Thymus (tissue), 14 donors: ENCODE data around the gene MAP3K14. TPM values are rescaled to one million over a fixed set of nuclear protein-coding genes. Genes with fewer than 3 reads are reported as not detected.

Experiments used
- DNase-seq, 9 donors: peaks; one replicate each; pipeline ENCODE4 v3.0.0-alpha.2; 2013; ENCODE audit warnings: low spot score in 9 of 9, low read depth in 6 of 9, missing footprints in 1 of 9
- H3K27ac ChIP-seq, 2 donors: one replicate each; pipeline ENCODE4 v1.5.1; 2013; ENCODE audit warnings: control low read depth in 1 of 2, low read depth in 1 of 2, low read length in 1 of 2, mild to moderate bottlenecking in 1 of 2, moderate library complexity in 1 of 2
- H3K27me3 ChIP-seq, 2 donors: one replicate each; pipeline ENCODE4 v1.5.1; 2013; ENCODE audit warnings: low read length in 1 of 2; ENCODE audit not compliant: control insufficient read depth in 2 of 2, insufficient read depth in 1 of 2
- H3K36me3 ChIP-seq, 2 donors: one replicate each; pipeline ENCODE4 v1.5.1; 2013; ENCODE audit warnings: low read length in 1 of 2, mild to moderate bottlenecking in 1 of 2, moderate library complexity in 1 of 2; ENCODE audit not compliant: control insufficient read depth in 2 of 2, insufficient read depth in 2 of 2
- H3K4me1 ChIP-seq, 2 donors: one replicate each; pipeline ENCODE4 v1.5.1; 2013; ENCODE audit warnings: low read length in 2 of 2; ENCODE audit not compliant: control insufficient read depth in 2 of 2, insufficient read depth in 2 of 2
- H3K4me3 ChIP-seq, 2 donors: one replicate each; pipeline ENCODE4 v1.5.1; 2013; ENCODE audit warnings: low read length in 2 of 2, control low read depth in 1 of 2, mild to moderate bottlenecking in 1 of 2
- H3K9me3 ChIP-seq, 2 donors: one replicate each; pipeline ENCODE4 v1.5.1; 2013; ENCODE audit warnings: low read length in 1 of 2, mild to moderate bottlenecking in 1 of 2; ENCODE audit not compliant: control insufficient read depth in 2 of 2, insufficient read depth in 1 of 2
- WGBS: extraction: QIAGEN DNeasy Blood & Tissue Kit; methylation state at CpG from one replicate; pipeline ENCODE4 v1.1.7; 2013; 5-methylcytosine and 5-hydroxymethylcytosine counted together
- long read RNA-seq, 10 donors: transcript quantifications; one replicate each; lab custom pipeline, GENCODE V29; 2026
- polyA plus RNA-seq: library from polyadenylated mRNA; stranded (reverse); fragments of 200-250 nt; gene quantifications from one replicate; pipeline ENCODE4 v1.2.3, GENCODE V29; 2013
- total RNA-seq: library from RNA; stranded (reverse); fragments of 120-200 nt; gene quantifications from one replicate; pipeline ENCODE4 v1.2.4, GENCODE V29; 2013
- donor health status: healthy.

Gene MAP3K14
- total RNA-seq (9.7 TPM), polyA plus RNA-seq (21.8 TPM)
- long read RNA-seq, donor 1 = 0 reads
- long read RNA-seq, donor 2 = 0 reads
- long read RNA-seq, donor 3, full-length matches to known transcripts = 2 of 10 reads
- long read RNA-seq, donor 3, partial matches to known transcripts = 8 of 10 reads
- long read RNA-seq, donor 3, other reads (novel, unspliced or antisense) = 0 of 10 reads
- long read RNA-seq, donor 4 = 0 reads
- long read RNA-seq, donor 5, full-length matches to known transcripts = 1 of 37 reads
- long read RNA-seq, donor 5, partial matches to known transcripts = 36 of 37 reads
- long read RNA-seq, donor 5, other reads (novel, unspliced or antisense) = 0 of 37 reads
- long read RNA-seq, donor 6, full-length matches to known transcripts = 2 of 2 reads
- long read RNA-seq, donor 6, partial matches to known transcripts = 0 of 2 reads
- long read RNA-seq, donor 6, other reads (novel, unspliced or antisense) = 0 of 2 reads
- long read RNA-seq, donor 7, partial matches to known transcripts = 5 of 5 reads
- long read RNA-seq, donor 7, other reads (novel, unspliced or antisense) = 0 of 5 reads
- long read RNA-seq, donor 8 = 0 reads
- long read RNA-seq, donor 9 = 0 reads
- long read RNA-seq, donor 10, full-length matches to known transcripts = 1 of 6 reads
- long read RNA-seq, donor 10, partial matches to known transcripts = 5 of 6 reads
- long read RNA-seq, donor 10, other reads (novel, unspliced or antisense) = 0 of 6 reads

DNA sequence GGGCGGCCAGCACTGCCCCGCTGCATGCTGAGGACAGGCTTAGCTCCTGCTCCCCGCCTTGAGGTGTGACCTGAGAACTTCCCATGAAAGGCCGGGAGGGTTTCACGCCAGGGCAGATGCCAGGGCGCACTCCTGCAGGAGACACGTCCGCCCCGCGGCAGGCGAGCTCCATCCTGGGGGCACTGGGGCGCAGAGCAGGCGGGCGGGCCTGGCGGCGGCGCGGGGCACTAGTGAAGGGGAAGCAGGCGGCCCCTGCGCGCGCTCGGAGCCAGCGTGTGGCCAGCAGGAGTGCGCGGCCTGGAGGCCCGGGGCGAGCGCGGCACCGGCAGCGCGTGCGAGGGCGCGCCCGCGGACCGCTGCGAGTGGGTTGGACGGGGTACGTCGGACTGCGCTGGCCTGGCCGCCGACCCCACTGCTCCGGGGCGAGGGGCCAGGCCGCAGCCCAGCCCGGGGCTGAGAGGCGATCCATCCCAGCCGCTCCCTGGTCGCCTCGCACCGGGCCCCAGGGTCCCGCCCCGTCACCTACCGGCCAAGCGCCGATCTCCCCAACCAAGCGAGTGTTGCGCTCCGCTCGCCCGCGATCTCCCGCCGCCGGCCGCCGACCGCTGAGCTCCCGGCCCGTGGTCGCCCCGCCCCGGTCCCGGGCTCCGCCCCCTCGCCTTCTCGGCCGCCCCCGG is at the start of gene MAP3K14:
Gene MAP3K14 (minus strand): TSS at position 587 of the 677 bp plus-strand sequence. CDS start 26,275 bp downstream, outside the sequence.
- peak in 4 of 9 donors; percentile 54 to 78 (median 58) for DNase-seq
- WGBS = under 1% methylated on average over 83 of the region's 83 CpGs
- Histone ChIP-seq H3K36me3 (peaks cover 3 to 4% of the 10 kb centered on the region in 2 donors), H3K27me3 (no peaks in the 10 kb centered on the region), H3K27ac (peak within 1 kb of the TSS; percentile 83 to 94), H3K4me3 (peak within 1 kb of the TSS; percentile 54 to 56), H3K4me1 (peaks cover 57 to 83% of the 10 kb centered on the region in 2 donors), H3K9me3 (no peaks in the 10 kb centered on the region)

GRCh38 chr17:45366049-45366448 is 49.2 kb upstream of the MAP3K14 start:
- H3K4me3 ChIP-seq = no peak overlapping the region
- peaks cover 0 to 2% of the 10 kb centered on the region in 2 donors for H3K9me3 ChIP-seq
- no peaks in the 10 kb centered on the region for H3K36me3 ChIP-seq
- no peak overlapping the region for H3K27ac ChIP-seq
- H3K27me3 ChIP-seq = peaks cover under 1 to 11% of the 10 kb centered on the region in 2 donors
- 97% methylated on average over 3 of the region's 3 CpGs for WGBS
- no peak for DNase-seq
- peaks cover 0 to 4% of the 10 kb centered on the region in 2 donors for H3K4me1 ChIP-seq

- no peaks in the 10 kb centered on the region for H3K36me3 ChIP-seq
- H3K27ac ChIP-seq = no peak overlapping the region
- 87% methylated on average over 17 of the region's 17 CpGs for WGBS
- H3K9me3 ChIP-seq = peaks cover 0 to 2% of the 10 kb centered on the region in 2 donors
- DNase-seq = no peak
- peaks cover 0 to 8% of the 10 kb centered on the region in 2 donors for H3K27me3 ChIP-seq
- peaks cover 0 to 4% of the 10 kb centered on the region in 2 donors for H3K4me1 ChIP-seq
- H3K4me3 ChIP-seq = no peak overlapping the region
Measured at GRCh38 chr17:45364531-45365390, 47.9 kb upstream of the MAP3K14 start.

DNA sequence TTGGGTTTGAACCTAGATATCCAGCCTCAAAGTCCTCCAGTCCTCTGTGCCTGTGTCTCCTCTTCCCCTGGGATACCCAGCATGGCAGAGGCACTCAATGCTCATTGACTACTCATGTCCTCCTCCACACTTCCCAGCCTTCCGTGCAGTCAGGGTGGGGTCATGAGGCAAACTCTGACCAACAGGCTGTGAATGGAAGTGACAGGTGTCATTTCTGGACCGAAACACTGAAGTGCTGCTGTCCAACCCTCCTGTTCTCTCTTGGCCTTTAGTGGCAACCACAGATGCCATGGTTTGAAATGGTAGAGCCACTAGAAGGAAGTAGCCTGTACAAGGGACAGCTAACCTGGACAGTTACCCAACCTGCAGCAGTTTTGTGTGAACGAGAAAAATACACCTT is 46.7 kb upstream of the MAP3K14 start:
- WGBS = 94% methylated on average over 3 of the region's 3 CpGs
- Histone ChIP-seq H3K9me3 (peaks cover 0 to 2% of the 10 kb centered on the region in 2 donors), H3K27ac (no peak overlapping the region), H3K27me3 (peaks cover 0 to 8% of the 10 kb centered on the region in 2 donors), H3K4me3 (no peak overlapping the region), H3K36me3 (no peaks in the 10 kb centered on the region), H3K4me1 (peaks cover 0 to 4% of the 10 kb centered on the region in 2 donors)
- no peak for DNase-seq

DNA sequence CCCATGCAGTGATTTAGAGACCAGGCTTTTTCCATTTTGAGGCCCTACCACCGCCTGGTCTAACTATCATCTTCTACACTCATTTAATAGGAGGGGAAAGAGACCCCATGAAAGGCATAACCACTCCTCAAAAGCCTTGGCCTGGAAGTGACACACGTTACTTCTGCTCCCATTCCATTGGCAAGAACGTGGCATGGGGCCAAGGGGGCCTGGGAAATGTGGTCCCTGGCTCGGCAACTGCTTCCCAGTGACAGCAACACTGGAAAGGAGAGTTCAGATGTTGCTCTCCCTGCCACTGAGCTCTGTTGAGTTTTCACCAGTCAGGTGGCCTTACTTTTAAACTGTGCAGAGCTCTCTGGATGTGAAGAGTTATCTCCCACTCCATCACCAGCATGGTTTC is 45.2 kb upstream of the MAP3K14 start:
- DNase-seq = no peak

GRCh38 chr17:45361451-45361850 is 44.6 kb upstream of the MAP3K14 start:
- DNase-seq = no peak

More for the DNA sequence above, 45.2 kb upstream of the MAP3K14 start:
- peaks cover 0 to 8% of the 10 kb centered on the region in 2 donors for H3K27me3 ChIP-seq
- peaks cover 0 to 2% of the 10 kb centered on the region in 2 donors for H3K9me3 ChIP-seq
- no peaks in the 10 kb centered on the region for H3K36me3 ChIP-seq
- WGBS = 96% methylated on average over 4 of the region's 4 CpGs
- H3K4me1 ChIP-seq = peaks cover 0 to 4% of the 10 kb centered on the region in 2 donors
- H3K27ac ChIP-seq = no peak overlapping the region
- no peak overlapping the region for H3K4me3 ChIP-seq

GRCh38 chr17:45357364-45357997 is 40.7 kb upstream of the MAP3K14 start:
- H3K4me3 ChIP-seq = no peak overlapping the region
- no peak overlapping the region for H3K27ac ChIP-seq
- H3K36me3 ChIP-seq = no peaks in the 10 kb centered on the region
- DNase-seq = no peak
- 97% methylated on average over 5 of the region's 5 CpGs for WGBS
- no peaks in the 10 kb centered on the region for H3K27me3 ChIP-seq
- H3K9me3 ChIP-seq = peaks cover 0 to 2% of the 10 kb centered on the region in 2 donors
- H3K4me1 ChIP-seq = no peaks in the 10 kb centered on the region

More at GRCh38 chr17:45361451-45361850, 44.6 kb upstream of the MAP3K14 start:
- Histone ChIP-seq H3K27ac (no peak overlapping the region), H3K9me3 (peaks cover 0 to 2% of the 10 kb centered on the region in 2 donors), H3K4me1 (peaks cover 0 to 4% of the 10 kb centered on the region in 2 donors), H3K27me3 (peaks cover 0 to 8% of the 10 kb centered on the region in 2 donors), H3K4me3 (no peak overlapping the region), H3K36me3 (no peaks in the 10 kb centered on the region)
- 89% methylated on average over 3 of the region's 3 CpGs for WGBS

- no peak overlapping the region for H3K4me3 ChIP-seq
- H3K9me3 ChIP-seq = no peaks in the 10 kb centered on the region
- 93% methylated on average over 2 of the region's 2 CpGs for WGBS
- no peak overlapping the region for H3K27ac ChIP-seq
- H3K4me1 ChIP-seq = no peaks in the 10 kb centered on the region
- no peaks in the 10 kb centered on the region for H3K36me3 ChIP-seq
- no peaks in the 10 kb centered on the region for H3K27me3 ChIP-seq
- DNase-seq = no peak
Measured at GRCh38 chr17:45355087-45355486, 38.3 kb upstream of the MAP3K14 start.
